A549 (cell line): ENCODE measurements around the gene SMIM30.

Source experiments
- CTCF ChIP-seq: fragments of >200 bp; sonication (Bioruptor Twin); formaldehyde crosslinking; IDR thresholded peaks from 3 replicates; pipeline ENCODE4 v1.5.1; 2016
- RCOR1 ChIP-seq: fragments of 150-350 bp; IDR thresholded peaks from 2 replicates; pipeline ENCODE4 v1.6.1; 2014; ENCODE audit warnings: antibody characterized with exemption, low read length, low read depth

GRCh38 chr7:113125728-113126127 is 7.4 kb upstream of the SMIM30 start:
- no peak for TF ChIP-seq CTCF
- TF ChIP-seq RCOR1: no peak
